CD4-positive, alpha-beta T cell treated with Interleukin-15 for 1 hour (primary cell): ENCODE results near the gene WNT7A.
"Not testable (repeated sequence)": the region's sequence is repeated elsewhere in the genome, so short reads cannot be mapped to it uniquely, and the experiment has no call there.

Experiments used
- DNase-seq: peaks from one replicate; pipeline ENCODE4 v3.0.0-alpha.2; 2020

The WNT7A gene

GRCh38 chr3:13865106-13865505 is 14.8 kb downstream of the WNT7A start:
- DNase-seq = no peak

- no peak for DNase-seq
These were observed 15.8 kb downstream of the WNT7A start for GRCh38 chr3:13863965-13864595.

GRCh38 chr3:13863382-13863952 is 16.4 kb downstream of the WNT7A start:
- DNase-seq = no peak

GRCh38 chr3:13861461-13861860 is 18.4 kb downstream of the WNT7A start:
- no peak for DNase-seq

DNA sequence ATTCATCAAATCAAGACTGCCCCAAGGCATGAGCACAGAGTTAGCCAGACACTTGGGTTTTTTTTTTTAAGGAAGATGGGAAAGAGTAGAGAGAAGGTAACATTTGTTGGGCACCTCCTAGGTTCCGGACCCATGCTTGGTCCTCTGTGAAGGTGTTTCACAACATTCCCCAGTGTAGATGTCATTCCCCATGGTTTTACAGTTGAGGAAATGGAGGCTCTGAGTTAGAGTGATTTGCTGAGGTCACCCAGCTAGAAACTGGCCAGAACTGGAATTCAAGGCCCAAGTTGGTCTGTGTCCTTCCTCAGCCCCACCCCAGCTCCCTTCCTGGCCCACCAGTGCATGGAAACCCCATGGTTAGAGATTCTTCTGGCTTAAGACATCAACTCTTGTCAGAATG is 19.9 kb downstream of the WNT7A start:
- no peak for DNase-seq

DNA sequence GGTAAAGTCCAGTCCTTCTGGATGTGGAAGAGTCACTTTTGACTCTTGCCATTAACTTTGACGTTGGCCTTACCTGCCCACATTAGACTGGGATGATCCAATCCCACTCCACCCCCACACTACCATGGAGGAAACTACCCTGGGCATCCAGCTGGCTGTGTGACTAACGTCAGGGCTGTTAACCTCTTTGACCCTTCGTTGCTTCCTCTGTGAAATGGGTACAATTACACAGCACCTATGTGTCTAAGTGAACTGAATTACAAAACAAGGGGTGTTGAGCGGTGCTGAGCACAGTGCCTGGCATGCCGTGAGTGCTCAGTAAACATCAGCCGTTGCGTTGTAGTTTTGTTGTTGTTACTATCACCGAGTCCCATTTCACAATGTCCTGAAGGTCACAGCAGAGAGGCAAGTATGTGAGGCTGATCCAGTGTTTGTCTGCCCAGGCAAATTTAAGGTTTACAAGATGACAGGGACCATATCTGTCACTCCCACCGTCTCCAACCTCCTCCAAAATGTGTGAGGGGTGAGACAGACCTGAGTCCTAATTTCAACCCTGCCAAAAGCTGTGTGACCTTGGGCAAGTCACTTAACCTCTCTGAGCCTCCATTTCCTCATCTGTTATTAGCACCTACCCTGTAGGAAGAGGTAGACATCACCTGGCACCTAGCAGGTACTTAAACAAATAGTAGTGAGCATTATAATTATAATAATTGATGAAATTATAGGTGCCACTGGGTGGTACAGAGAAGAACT is 20.9 kb downstream of the WNT7A start:
- DNase-seq = no peak

GRCh38 chr3:13857702-13858380 is 22.0 kb downstream of the WNT7A start:
- no peak for DNase-seq

DNA sequence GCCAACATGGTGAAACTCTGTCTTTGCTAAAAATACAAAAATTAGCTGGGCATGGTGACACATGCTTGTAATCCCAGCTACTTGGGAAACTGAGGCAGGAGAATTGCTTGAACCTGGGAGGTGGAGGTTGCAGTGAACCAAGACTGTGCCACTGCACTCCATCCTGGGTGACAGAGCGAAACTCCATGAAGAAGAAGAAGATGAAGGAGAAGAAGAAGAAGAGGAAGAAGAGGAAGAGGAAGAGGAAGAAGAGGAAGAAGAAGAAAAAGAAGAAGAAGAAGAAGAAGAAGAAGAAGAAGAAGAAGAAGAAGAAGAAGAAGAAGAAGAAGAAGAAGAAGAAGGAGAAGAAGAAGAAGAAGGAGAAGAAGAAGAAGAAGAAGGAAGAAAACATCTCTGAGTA is 23.2 kb downstream of the WNT7A start:
- DNase-seq = not testable (repeated sequence)

DNA sequence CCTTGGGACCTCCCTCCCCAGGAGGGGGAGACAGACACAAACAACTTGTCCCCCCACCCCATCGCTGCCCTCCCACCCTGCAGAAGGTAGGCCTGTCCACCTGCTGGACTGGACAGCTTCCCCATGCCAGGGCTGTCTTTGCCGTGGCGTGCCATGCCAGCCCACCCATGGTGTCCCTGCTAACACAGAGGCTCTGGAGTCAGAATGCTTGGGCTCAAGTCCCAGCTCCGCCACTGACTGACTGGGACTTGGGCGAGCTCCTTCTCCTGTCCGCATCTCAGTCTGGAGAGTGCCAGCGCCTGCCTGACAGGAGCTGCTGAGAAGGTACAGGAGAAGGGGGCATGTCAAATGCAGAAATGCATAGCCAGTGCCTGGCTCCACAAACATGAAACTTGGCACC is 23.9 kb downstream of the WNT7A start:
- DNase-seq = no peak

DNA sequence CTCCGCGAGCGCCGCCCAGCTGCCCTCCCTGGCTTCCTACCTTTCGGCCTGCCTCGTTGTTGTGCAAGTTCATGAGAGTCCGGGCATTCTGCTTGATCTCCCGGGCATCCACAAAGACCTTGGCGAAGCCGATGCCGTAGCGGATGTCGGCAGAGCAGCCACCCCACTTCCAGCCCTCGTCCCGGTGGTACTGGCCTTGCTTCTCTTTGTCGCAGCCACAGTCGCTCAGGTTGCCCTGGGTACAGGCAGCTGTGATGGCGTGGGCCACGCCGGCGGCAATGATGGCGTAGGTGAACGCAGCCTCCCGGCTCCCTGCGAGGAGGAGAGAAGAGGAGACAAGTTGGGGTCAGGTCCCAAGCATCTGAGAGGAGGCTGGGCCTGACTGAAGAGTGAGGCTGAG is 25.4 kb downstream of the WNT7A start:
- DNase-seq = no peak

GRCh38 chr3:13853978-13854296 is 25.9 kb downstream of the WNT7A start:
- DNase-seq = no peak

GRCh38 chr3:13853256-13853977 is 26.5 kb downstream of the WNT7A start:
- no peak for DNase-seq

DNA sequence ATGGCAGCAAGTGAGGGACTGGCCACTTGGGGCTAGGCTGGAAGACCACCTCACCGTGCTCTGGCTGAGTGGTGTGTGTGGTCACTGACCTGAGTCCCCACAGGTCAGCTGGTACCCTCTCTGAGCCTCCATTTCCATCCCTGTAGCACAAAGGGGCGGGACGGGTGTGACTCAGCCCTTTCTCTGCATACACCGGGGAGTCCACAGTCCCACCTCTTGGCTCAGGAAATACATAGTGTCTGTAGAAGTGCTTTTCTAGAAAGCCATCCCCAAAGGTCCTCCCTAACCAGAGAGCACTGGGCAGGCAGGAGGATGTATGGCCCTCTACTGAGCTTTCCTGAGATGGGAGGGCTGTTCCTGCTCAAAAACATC is 27.2 kb downstream of the WNT7A start:
- DNase-seq = no peak

DNA sequence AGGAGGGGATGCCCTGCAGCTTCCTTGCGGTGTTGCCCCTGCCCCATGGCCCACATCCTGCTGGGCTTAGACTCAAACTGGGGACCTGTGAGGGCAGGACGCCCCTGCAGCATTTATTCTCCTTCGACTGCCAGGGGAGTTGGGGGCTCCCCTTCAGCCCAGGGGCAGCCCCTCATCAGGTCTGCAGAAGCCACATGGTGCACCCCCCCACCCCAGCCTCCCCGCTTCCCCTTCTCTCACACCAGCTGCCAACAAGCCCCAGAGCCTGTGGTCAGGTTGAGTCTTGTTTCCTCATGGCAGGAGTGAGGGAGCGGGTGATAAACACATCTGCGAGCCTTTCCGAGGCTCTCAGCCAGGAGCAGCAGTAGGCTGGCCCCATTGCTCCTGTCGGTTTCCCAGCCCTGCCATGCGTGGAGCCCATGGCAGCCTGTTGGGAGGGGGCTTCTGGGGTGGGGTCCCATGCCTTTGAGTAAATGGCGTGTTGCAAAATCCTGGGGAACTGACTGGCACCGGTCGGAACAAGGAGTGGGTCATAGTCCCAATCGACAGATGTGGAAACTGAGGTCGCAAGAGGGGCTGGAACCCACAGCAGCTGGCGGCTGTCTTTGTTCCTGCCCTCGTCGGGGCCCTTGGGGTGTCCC is 27.8 kb downstream of the WNT7A start:
- DNase-seq = no peak

GRCh38 chr3:13851091-13851849 is 28.6 kb downstream of the WNT7A start:
- DNase-seq = no peak

DNA sequence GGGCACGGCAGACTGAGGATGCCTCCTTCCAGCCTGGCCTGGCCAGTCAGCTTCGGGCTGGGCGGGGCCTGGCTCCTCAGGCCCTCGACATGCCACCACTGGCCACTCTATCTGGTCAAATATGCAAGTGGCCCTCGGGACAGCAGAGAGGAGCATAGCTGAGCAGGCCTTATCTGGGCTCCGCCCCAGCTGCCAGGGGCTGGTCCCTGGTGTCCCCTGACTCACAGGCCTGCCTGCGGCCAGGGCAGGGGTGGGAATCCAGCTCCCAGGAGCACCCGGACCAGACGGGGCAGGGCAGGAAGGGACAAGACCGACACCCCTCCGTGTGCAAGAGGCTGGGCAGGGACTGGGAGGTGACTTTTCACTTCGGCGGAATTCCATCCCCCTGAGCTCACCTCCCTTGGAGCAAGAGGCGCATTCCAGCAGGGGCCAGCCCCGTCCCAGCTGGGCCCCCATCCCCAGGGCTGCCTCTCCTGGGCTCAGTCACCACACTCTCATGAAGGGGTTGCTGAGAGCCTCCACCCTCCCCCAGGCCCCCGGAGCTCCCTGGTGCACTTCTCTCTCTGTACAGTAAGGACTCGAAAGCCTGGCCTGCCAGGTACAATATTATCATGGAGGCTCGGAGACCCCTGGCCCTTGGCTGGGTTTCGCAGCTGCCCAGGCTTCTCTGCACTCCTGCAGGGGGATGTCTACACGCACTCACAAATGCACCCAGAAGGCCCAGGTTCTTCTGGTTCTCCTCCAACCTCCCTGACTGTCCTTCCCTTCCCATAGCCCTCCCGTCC is 29.5 kb downstream of the WNT7A start:
- DNase-seq = no peak

- DNase-seq = no peak
These were observed 30.9 kb downstream of the WNT7A start for GRCh38 chr3:13849018-13849417.

- no peak for DNase-seq
These were observed 32.9 kb downstream of the WNT7A start for GRCh38 chr3:13846716-13847570.

DNA sequence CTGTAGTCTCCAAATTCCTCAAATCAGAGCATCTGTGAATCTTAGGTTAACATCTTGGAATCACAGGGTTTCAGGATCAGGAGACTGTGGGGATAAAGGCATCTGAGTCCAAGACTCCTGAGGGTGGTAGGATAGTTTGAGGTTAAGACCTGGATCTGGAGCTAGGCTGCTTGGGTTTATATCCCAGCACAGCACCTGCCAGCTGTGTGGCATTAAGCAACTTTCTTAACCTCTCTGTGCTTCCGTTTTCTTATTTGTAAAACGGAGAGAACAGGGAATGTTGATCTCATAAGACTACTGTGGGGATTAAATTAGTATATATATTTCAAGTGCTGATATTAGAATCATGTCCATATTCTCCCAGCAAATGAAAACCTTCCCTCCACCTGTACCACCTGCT is 33.6 kb downstream of the WNT7A start:
- no peak for DNase-seq

GRCh38 chr3:13845806-13846205 is 34.1 kb downstream of the WNT7A start:
- DNase-seq = no peak
